T-cell (primary cell): ENCODE data around the gene PRR18. TPM values are rescaled to one million over a fixed set of nuclear protein-coding genes. Genes with fewer than 3 reads are reported as not detected.

ENCODE experiments used
- ATAC-seq, 4 experiments: fragments of 200-7000 bp in 3 of 4; fragments of 150-1000 bp in 1 of 4; cut with Tn5 transposase; replicated peaks in 1 of 4; 1 replicate in 3 of 4; 2 replicates in 1 of 4; pipeline ENCODE4 v1.10.0; 2021; ENCODE audit warnings: moderate library complexity in 3 of 4, mild to moderate bottlenecking in 2 of 4, moderate number of reproducible peaks in 1 of 4
- CTCF ChIA-PET, 2 donors: fragments of 300-600 bp; sonication (Branson Sonifier 250); formaldehyde crosslinking; loops; one replicate each; lab custom pipeline; 2022; ENCODE audit warnings: antibody characterized with exemption in 2 of 2; lab: Charles Lee
- POLR2A ChIA-PET, 2 donors: fragments of 300-600 bp; sonication (Branson Sonifier 250); formaldehyde crosslinking; loops; one replicate each; lab custom pipeline; 2022; ENCODE audit warnings: antibody characterized with exemption in 2 of 2; lab: Charles Lee
- DNase-seq, 35 experiments: peaks; one replicate each; pipeline versions ENCODE4 v3.0.0 to v3.0.0-alpha.2; 2013 to 2023
- H3K27ac ChIP-seq: one replicate; pipeline ENCODE4 v1.5.1; 2013; ENCODE audit warnings: low read length
- H3K27me3 ChIP-seq, 2 experiments: replicated peaks in 1 of 2; 1 replicate in 1 of 2; 2 replicates in 1 of 2; pipeline versions ENCODE4 v1.6.1 to v1.7.0; 2013; ENCODE audit warnings: low read length in 1 of 2, mixed read lengths in 1 of 2; ENCODE audit not compliant: control insufficient read depth in 2 of 2, insufficient read depth in 2 of 2; ENCODE audit errors: extremely low read depth in 1 of 2
- H3K36me3 ChIP-seq, 2 donors: 1 replicate in 1 of 2; 2 replicates in 1 of 2; pipeline versions ENCODE4 v1.6.1 to v1.7.0; 2013; ENCODE audit warnings: low read length in 1 of 2; ENCODE audit not compliant: control insufficient read depth in 2 of 2, insufficient read depth in 1 of 2; ENCODE audit errors: extremely low read depth in 1 of 2
- H3K4me1 ChIP-seq, 2 experiments: 1 replicate in 1 of 2; 2 replicates in 1 of 2; pipeline versions ENCODE4 v1.6.1 to v1.7.0; 2013; ENCODE audit warnings: low read length in 2 of 2, mixed read lengths in 1 of 2; ENCODE audit not compliant: insufficient read depth in 2 of 2, control insufficient read depth in 1 of 2; ENCODE audit errors: extremely low read depth in 1 of 2
- H3K4me3 ChIP-seq, 2 donors: 1 replicate in 1 of 2; 2 replicates in 1 of 2; pipeline versions ENCODE4 v1.5.1 to v1.7.0; 2013; ENCODE audit warnings: mild to moderate bottlenecking in 2 of 2, low read length in 1 of 2, moderate library complexity in 1 of 2; ENCODE audit not compliant: control insufficient read depth in 1 of 2; ENCODE audit errors: extremely low read depth in 1 of 2
- H3K9me3 ChIP-seq: 2 replicates; pipeline ENCODE4 v1.7.0; 2013
- H3K27ac Mint-ChIP-seq, 2 donors: one replicate each; pipeline ENCODE4 v1.8.0; 2020 to 2021; ENCODE audit warnings: mild to moderate bottlenecking in 2 of 2, mixed read lengths in 2 of 2
- H3K27me3 Mint-ChIP-seq, 2 donors: one replicate each; pipeline ENCODE4 v1.8.0; 2021 to 2022; ENCODE audit warnings: mixed read lengths in 2 of 2
- H3K36me3 Mint-ChIP-seq: one replicate; pipeline ENCODE4 v1.8.0; 2021; ENCODE audit warnings: mixed read lengths
- H3K4me1 Mint-ChIP-seq, 3 donors: one replicate each; pipeline ENCODE4 v1.8.0; 2020 to 2022; ENCODE audit warnings: mixed read lengths in 3 of 3, mild to moderate bottlenecking in 1 of 3
- H3K4me3 Mint-ChIP-seq, 3 donors: one replicate each; pipeline ENCODE4 v1.8.0; 2020 to 2022; ENCODE audit warnings: mild to moderate bottlenecking in 3 of 3, mixed read lengths in 3 of 3, moderate library complexity in 3 of 3
- H3K9me3 Mint-ChIP-seq, 3 donors: one replicate each; pipeline ENCODE4 v1.8.0; 2020 to 2022; ENCODE audit warnings: mixed read lengths in 3 of 3
- WGBS: methylation state at CpG from one replicate; pipeline ENCODE4 v1.1.5; 2013; ENCODE audit warnings: missing lambda C conversion rate; ENCODE audit not compliant: insufficient coverage; 5-methylcytosine and 5-hydroxymethylcytosine counted together
- total RNA-seq, 35 experiments: library from RNA in 6 of 35; stranded (reverse) in 6 of 35; fragments of 120-200 nt in 1 of 35; gene quantifications; one replicate each; pipeline versions ENCODE4 v1.2.1 to v1.2.4 and lab custom pipeline; 2013 to 2026

Gene PRR18
- total RNA-seq, 5 donors from 2014 or later (not counting 1 experiment from before 2014, with no cell fraction given), result not detected

DNA sequence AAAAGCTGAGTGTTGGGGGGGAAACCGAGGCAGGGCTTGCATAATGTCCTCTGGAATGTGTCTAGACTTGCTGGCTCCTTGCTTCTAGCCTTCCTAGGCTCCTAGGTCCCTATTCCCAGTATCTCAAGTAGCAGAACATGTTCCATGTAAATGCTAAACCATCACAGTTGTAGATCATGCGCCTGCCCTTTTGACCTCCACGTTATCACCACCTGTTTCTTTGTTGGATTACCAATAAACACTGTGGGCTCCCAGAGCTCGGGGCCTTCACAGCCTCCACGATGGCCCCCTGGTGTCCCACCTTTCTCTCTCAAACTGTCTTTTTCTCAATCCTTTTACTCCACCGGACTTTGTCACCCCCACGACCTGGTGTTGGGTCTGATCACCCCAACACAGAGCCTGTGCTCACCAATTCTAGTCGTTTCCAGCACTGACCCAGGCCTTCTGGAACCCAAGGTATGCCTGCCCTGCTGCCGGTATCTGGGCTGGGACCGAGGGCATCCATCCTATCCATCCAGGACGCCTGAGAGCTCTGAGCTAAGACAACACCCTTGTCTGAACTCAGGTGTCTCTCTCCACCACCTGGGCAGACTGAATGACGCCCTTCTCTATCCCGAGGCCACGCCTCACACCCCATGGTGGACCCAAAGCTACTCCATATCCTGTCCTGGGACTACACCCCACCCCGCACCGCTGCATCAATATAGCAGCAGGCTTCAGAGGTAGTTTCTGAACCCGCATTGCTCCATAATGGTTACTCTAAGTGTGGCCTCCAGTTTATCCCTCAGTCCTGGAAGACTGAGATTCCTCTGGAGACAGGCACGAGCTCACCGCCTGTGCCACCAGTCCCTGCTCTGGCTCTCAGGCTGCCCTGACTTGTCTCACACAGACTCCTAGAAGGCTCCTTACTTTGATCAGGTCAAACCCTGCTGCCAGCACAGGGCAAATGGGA, 9.3 kb upstream of the PRR18 start:
- POLR2A ChIA-PET, result no interaction called here

GRCh38 chr6:166315436-166315835, 7.2 kb upstream of the PRR18 start:
- ATAC-seq (no peak), DNase-seq (no peak)
- Histone ChIP-seq H3K9me3 (no peaks in the 10 kb centered on the region), H3K27ac (no peak overlapping the region), H3K27me3 (peaks cover 0 to under 1% of the 10 kb centered on the region in 2 experiments), H3K4me1 (no peaks in the 10 kb centered on the region), H3K36me3 (peaks cover 5% of the 10 kb centered on the region in 2 donors), H3K4me3 (no peak overlapping the region)
- H3K27me3 Mint-ChIP-seq, result no peaks in the 10 kb centered on the region
- no peaks in the 10 kb centered on the region for H3K9me3 Mint-ChIP-seq
- no peak overlapping the region for H3K27ac Mint-ChIP-seq
- ChIA-PET CTCF (no interaction called here), POLR2A (no interaction called here)
- no peak overlapping the region for H3K4me3 Mint-ChIP-seq
- peaks cover 9% of the 10 kb centered on the region for H3K36me3 Mint-ChIP-seq
- WGBS, result 91% methylated on average over 9 of the region's 11 CpGs
- no peaks in the 10 kb centered on the region for H3K4me1 Mint-ChIP-seq

More for the DNA sequence above, 9.3 kb upstream of the PRR18 start:
- ATAC-seq (no peak), DNase-seq (no peak)
- 93% methylated on average over 17 of the region's 19 CpGs for WGBS
- Mint-ChIP-seq H3K4me3 (no peak overlapping the region), H3K4me1 (no peaks in the 10 kb centered on the region), H3K36me3 (peaks cover 9% of the 10 kb centered on the region), H3K27ac (no peak overlapping the region), H3K27me3 (no peaks in the 10 kb centered on the region), H3K9me3 (no peaks in the 10 kb centered on the region)
- H3K27me3 ChIP-seq, result no peaks in the 10 kb centered on the region
- H3K36me3 ChIP-seq, result peaks cover 5 to 19% of the 10 kb centered on the region in 2 donors
- CTCF ChIA-PET, result interaction anchor here (0.6 kb wide), 5 partner anchors 38 to 1384 kb away, joined by 3 to 5 read pairs (median 4); no protein-coding TSS in a partner anchor
- no peaks in the 10 kb centered on the region for H3K9me3 ChIP-seq
- no peak overlapping the region for H3K27ac ChIP-seq
- no peaks in the 10 kb centered on the region for H3K4me1 ChIP-seq
- H3K4me3 ChIP-seq, result no peak overlapping the region

DNA sequence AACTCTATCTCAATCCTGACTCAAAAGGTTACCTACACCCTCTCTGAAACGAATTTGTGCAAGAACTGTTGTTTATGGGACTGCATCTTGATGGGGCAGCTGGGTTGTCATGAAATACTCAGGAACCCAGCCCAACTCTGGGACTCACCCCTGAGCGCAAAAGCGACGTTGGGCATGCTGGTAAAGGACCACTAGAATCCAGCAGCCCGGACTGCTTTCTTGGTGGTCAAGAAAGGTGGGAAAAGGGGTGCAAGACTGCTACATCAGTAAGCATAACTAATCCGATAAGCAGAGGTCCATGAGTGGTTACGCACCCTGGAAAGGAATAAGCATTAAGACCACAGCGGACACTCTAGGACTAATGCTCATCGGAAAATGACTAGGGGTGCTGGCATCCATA, 6.3 kb upstream of the PRR18 start:
- no peak overlapping the region for H3K4me3 ChIP-seq
- ChIA-PET POLR2A (no interaction called here), CTCF (interaction anchor here (1.5 to 2.1 kb wide), 4 partner anchors 9 to 86 kb away, joined by 4 to 19 read pairs (median 12); no protein-coding TSS in a partner anchor)
- H3K36me3 ChIP-seq, result peaks cover 0 to 5% of the 10 kb centered on the region in 2 donors
- H3K27ac ChIP-seq, result no peak overlapping the region
- no peaks in the 10 kb centered on the region for H3K4me1 ChIP-seq
- no peaks in the 10 kb centered on the region for H3K4me1 Mint-ChIP-seq
- WGBS, result 95% methylated on average over 4 of the region's 9 CpGs
- DNase-seq (no peak), ATAC-seq (no peak)
- H3K27me3 Mint-ChIP-seq, result peaks cover 6 to 9% of the 10 kb centered on the region in 2 donors
- peaks cover 4 to 10% of the 10 kb centered on the region in 2 experiments for H3K27me3 ChIP-seq
- H3K9me3 ChIP-seq, result no peaks in the 10 kb centered on the region
- no peak overlapping the region for H3K27ac Mint-ChIP-seq
- H3K36me3 Mint-ChIP-seq, result peaks cover 5% of the 10 kb centered on the region
- H3K4me3 Mint-ChIP-seq, result no peak overlapping the region
- no peaks in the 10 kb centered on the region for H3K9me3 Mint-ChIP-seq

DNA sequence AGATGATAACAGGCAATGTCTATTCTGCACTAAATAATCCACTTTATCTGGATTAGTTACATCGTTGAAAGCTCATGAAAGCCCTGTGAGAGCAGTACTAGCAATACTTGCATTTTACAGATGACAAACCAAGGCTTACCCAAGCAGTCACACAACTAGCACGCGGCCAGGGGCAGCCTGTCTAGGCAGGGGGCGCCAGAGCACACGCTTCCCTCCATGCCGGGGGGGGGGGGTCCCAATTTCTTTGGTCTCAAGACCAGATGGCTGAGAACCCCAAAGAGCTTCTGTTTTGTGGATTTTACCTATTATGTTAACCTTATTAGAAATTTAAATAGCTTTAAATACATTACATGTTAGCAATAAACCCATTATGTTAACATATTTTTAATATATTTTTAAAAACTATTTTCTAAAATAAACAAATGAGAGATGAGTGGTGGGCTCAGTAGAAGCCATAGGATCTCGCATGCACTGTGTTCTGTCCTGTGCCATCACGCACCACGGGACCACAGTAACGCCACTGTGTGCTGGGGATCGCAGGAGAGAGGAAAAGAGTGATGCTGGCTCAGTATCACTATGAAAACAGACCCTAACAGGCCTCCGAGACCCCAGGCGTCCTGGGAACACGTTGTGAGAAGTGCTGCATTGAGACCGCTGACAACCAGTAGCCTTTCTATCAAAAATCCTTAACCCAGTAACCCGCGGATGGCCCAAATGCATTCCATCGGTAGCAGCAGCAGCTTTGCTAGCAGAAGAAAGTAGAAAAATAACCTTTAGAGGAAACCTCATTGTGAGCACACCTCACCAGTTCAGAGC, 5.3 kb upstream of the PRR18 start:
- ATAC-seq (peak; percentile 49 to 85 (median 68)), DNase-seq (peak in 28 of 35 experiments; percentile 12 to 75 (median 48))
- POLR2A ChIA-PET, result no interaction called here
- WGBS, result 59% methylated on average over 8 of the region's 18 CpGs
- Histone ChIP-seq H3K36me3 (peaks cover 0 to 5% of the 10 kb centered on the region in 2 donors), H3K27ac (no peak overlapping the region), H3K4me3 (no peak overlapping the region), H3K9me3 (no peaks in the 10 kb centered on the region), H3K27me3 (peaks cover 4 to 17% of the 10 kb centered on the region in 2 experiments), H3K4me1 (peaks cover 0 to 2% of the 10 kb centered on the region in 2 experiments)
- peaks cover 0 to 4% (median 2%) of the 10 kb centered on the region in 3 donors for H3K4me1 Mint-ChIP-seq
- CTCF ChIA-PET, result interaction anchor here (0.5 to 2.1 kb wide), 13 partner anchors 10 to 773 kb away, joined by 3 to 19 read pairs (median 4); no protein-coding TSS in a partner anchor
- no peaks in the 10 kb centered on the region for H3K9me3 Mint-ChIP-seq
- H3K27ac Mint-ChIP-seq, result no peak overlapping the region
- H3K4me3 Mint-ChIP-seq, result no peak overlapping the region
- no peaks in the 10 kb centered on the region for H3K36me3 Mint-ChIP-seq
- peaks cover 16 to 19% of the 10 kb centered on the region in 2 donors for H3K27me3 Mint-ChIP-seq

- Histone ChIP-seq H3K9me3 (no peaks in the 10 kb centered on the region), H3K27me3 (peaks cover 4 to 22% of the 10 kb centered on the region in 2 experiments), H3K27ac (no peak overlapping the region), H3K4me3 (no peak overlapping the region), H3K36me3 (peaks cover 0 to 3% of the 10 kb centered on the region in 2 donors), H3K4me1 (peaks cover 2 to 8% of the 10 kb centered on the region in 2 experiments)
- no peaks in the 10 kb centered on the region for H3K36me3 Mint-ChIP-seq
- peaks cover 0 to 4% (median 2%) of the 10 kb centered on the region in 3 donors for H3K4me1 Mint-ChIP-seq
- H3K9me3 Mint-ChIP-seq, result no peaks in the 10 kb centered on the region
- no peak for DNase-seq
- H3K27me3 Mint-ChIP-seq, result peaks cover 18 to 20% of the 10 kb centered on the region in 2 donors
- H3K4me3 Mint-ChIP-seq, result no peak overlapping the region
- ATAC-seq, result no peak
- ChIA-PET CTCF (interaction anchor here (0.5 to 2.1 kb wide), 11 partner anchors 10 to 199 kb away, joined by 3 to 19 read pairs (median 5); no protein-coding TSS in a partner anchor), POLR2A (no interaction called here)
- no CpG with 5 or more reads among the region's 1 CpG for WGBS
- H3K27ac Mint-ChIP-seq, result no peak overlapping the region
These were observed 4.6 kb upstream of the PRR18 start for GRCh38 chr6:166312832-166313231.

- DNase-seq, result no peak
- Mint-ChIP-seq H3K9me3 (no peaks in the 10 kb centered on the region), H3K27ac (no peak overlapping the region), H3K36me3 (no peaks in the 10 kb centered on the region), H3K4me3 (no peak overlapping the region), H3K27me3 (peaks cover 28% of the 10 kb centered on the region in 2 donors), H3K4me1 (peaks cover 0 to 11% (median 2%) of the 10 kb centered on the region in 3 donors)
- no peak for ATAC-seq
- Histone ChIP-seq H3K27ac (no peak overlapping the region), H3K4me1 (peaks cover 5 to 17% of the 10 kb centered on the region in 2 experiments), H3K36me3 (no peaks in the 10 kb centered on the region), H3K27me3 (peaks cover 4 to 37% of the 10 kb centered on the region in 2 experiments), H3K4me3 (no peak overlapping the region), H3K9me3 (no peaks in the 10 kb centered on the region)
- POLR2A ChIA-PET, result no interaction called here
- WGBS, result 92% methylated on average over 9 of the region's 12 CpGs
- CTCF ChIA-PET, result interaction anchor here (0.5 to 2.1 kb wide), 5 partner anchors 17 to 201 kb away, joined by 3 to 6 read pairs (median 4); no protein-coding TSS in a partner anchor
These were observed 2.4 kb upstream of the PRR18 start for GRCh38 chr6:166310634-166311033.
